HCT116 (cell line): ENCODE results near the gene TMSB10. TPM values are rescaled to one million over a fixed set of nuclear protein-coding genes. Genes with fewer than 3 reads are reported as not detected.

Experiments used
- ATAC-seq: fragments of 200-7000 bp; cut with Tn5 transposase; 2 replicates; pipeline ENCODE4 v1.9.1; 2020; ENCODE audit warnings: mild to moderate bottlenecking, moderate library complexity
- BruUV-seq: library from RNA; stranded (reverse); fragments of 400-500 nt; replicated peaks from 2 replicates; lab custom pipeline; 2021; lab: Mats Ljungman, UMichigan
- CTCF ChIA-PET: fragments of 300-600 bp; sonication (Branson Sonifier 250); formaldehyde crosslinking; loops from one replicate; lab custom pipeline; 2021; ENCODE audit warnings: antibody characterized with exemption; lab: Charles Lee
- POLR2A ChIA-PET: fragments of 300-600, 350-600 bp; sonication (Branson Sonifier 250); formaldehyde crosslinking; loops from one replicate; lab custom pipeline; 2021; ENCODE audit warnings: antibody characterized with exemption; lab: Charles Lee
- RAD21 ChIA-PET, 2 experiments: fragments of 300-600 bp; sonication (Branson Sonifier 250); formaldehyde crosslinking; loops; one replicate each; lab custom pipeline; 2023; ENCODE audit warnings: low total read pairs in 2 of 2; ENCODE audit not compliant: uncharacterized antibody in 2 of 2, unreplicated experiment in 2 of 2, low non-redundant PET in 1 of 2; lab: Charles Lee
- DNase-seq: peaks from one replicate; pipeline ENCODE4 v3.0.0-alpha.2; 2010; ENCODE audit warnings: low read depth, low spot score
- H2AFZ ChIP-seq: fragments of 200-600 bp; shearing (Covaris generic), sonication (generic); 2 replicates; pipeline ENCODE4 v1.6.1; 2017; ENCODE audit warnings: low read depth, mixed run types, mixed read lengths, antibody characterized with exemption, low read length; ENCODE audit not compliant: poor library complexity, severe bottlenecking
- H3K27ac ChIP-seq: 2 replicates; pipeline ENCODE4 v1.5.1; 2012; ENCODE audit warnings: low read depth, low read length
- H3K27me3 ChIP-seq: fragments of 200-600 bp; sonication (generic); 2 replicates; pipeline ENCODE4 v1.6.1; 2016; ENCODE audit warnings: mixed run types, low read length, mixed read lengths; ENCODE audit not compliant: insufficient read depth
- H3K36me3 ChIP-seq, 2 experiments: fragments of 200-500 bp in 1 of 2; fragments of 200-600 bp in 1 of 2; sonication (Bioruptor generic) in 1 of 2; sonication (generic) in 1 of 2; 2 replicates each; pipeline versions ENCODE4 v1.5.1 to v1.6.1; 2014 to 2016; ENCODE audit warnings: low read length in 2 of 2, inconsistent platforms in 1 of 2, mixed read lengths in 1 of 2, mixed run types in 1 of 2; ENCODE audit not compliant: insufficient read depth in 2 of 2, control insufficient read depth in 1 of 2
- H3K4me1 ChIP-seq, 2 experiments: fragments of 200-600 bp in 1 of 2; sonication (generic) in 1 of 2; 2 replicates each; pipeline versions ENCODE4 v1.5.1 to v1.6.1; 2012 to 2017; ENCODE audit warnings: low read length in 2 of 2, inconsistent platforms in 1 of 2, mild to moderate bottlenecking in 1 of 2, mixed read lengths in 1 of 2, mixed run types in 1 of 2, moderate library complexity in 1 of 2; ENCODE audit not compliant: insufficient read depth in 2 of 2, control insufficient read depth in 1 of 2
- H3K4me2 ChIP-seq: fragments of 200-600 bp; sonication (generic); 2 replicates; pipeline ENCODE4 v1.6.1; 2017; ENCODE audit warnings: mixed run types, low read length, mixed read lengths
- H3K4me3 ChIP-seq, 2 experiments: fragments of 200-600 bp in 1 of 2; sonication (generic) in 1 of 2; replicated peaks in 1 of 2; 2 replicates each; pipeline ENCODE4 v1.5.1; 2011 to 2016; ENCODE audit warnings: low read length in 2 of 2, control low read depth in 1 of 2, low read depth in 1 of 2, mild to moderate bottlenecking in 1 of 2, mixed read lengths in 1 of 2, mixed run types in 1 of 2
- H3K79me2 ChIP-seq: fragments of 200-600 bp; sonication (generic); 2 replicates; pipeline ENCODE4 v1.6.1; 2017; ENCODE audit warnings: mild to moderate bottlenecking, mixed run types, low read length, moderate library complexity, mixed read lengths; ENCODE audit not compliant: insufficient read depth
- H3K9ac ChIP-seq: fragments of 200-600 bp; sonication (generic); 2 replicates; pipeline ENCODE4 v1.6.1; 2016; ENCODE audit warnings: low read length, mixed read lengths
- H3K9me2 ChIP-seq: fragments of 200-600 bp; sonication (generic), shearing (Covaris generic); 2 replicates; pipeline ENCODE4 v1.6.1; 2017; ENCODE audit warnings: mixed run types, mild to moderate bottlenecking, moderate library complexity; ENCODE audit not compliant: insufficient read depth
- H3K9me3 ChIP-seq, 2 experiments: fragments of 200-500 bp in 1 of 2; fragments of 200-600 bp in 1 of 2; sonication (Bioruptor generic) in 1 of 2; sonication (generic) in 1 of 2; 2 replicates each; pipeline ENCODE4 v1.6.1; 2014 to 2017; ENCODE audit warnings: low read length in 2 of 2, mixed read lengths in 2 of 2, inconsistent platforms in 1 of 2, low read depth in 1 of 2, mild to moderate bottlenecking in 1 of 2, mixed run types in 1 of 2, moderate library complexity in 1 of 2; ENCODE audit not compliant: control insufficient read depth in 1 of 2, insufficient read depth in 1 of 2
- H4K20me1 ChIP-seq: fragments of 200-600 bp; sonication (generic), shearing (Covaris generic); 2 replicates; pipeline ENCODE4 v1.6.1; 2017; ENCODE audit warnings: mixed run types, mild to moderate bottlenecking, moderate library complexity; ENCODE audit not compliant: insufficient read depth
- CTCF ChIP-seq, 3 experiments: fragments of 200-600 bp in 1 of 3; sonication (generic) in 1 of 3; IDR thresholded peaks in 2 of 3; conservative IDR thresholded peaks in 1 of 3; 2 replicates each; pipeline ENCODE4 v1.5.1; 2012 to 2017; ENCODE audit warnings: low read depth in 2 of 3, low read length in 2 of 3, antibody characterized with exemption in 1 of 3, borderline replicate concordance in 1 of 3, control low read depth in 1 of 3, mild to moderate bottlenecking in 1 of 3, mixed read lengths in 1 of 3, mixed run types in 1 of 3, moderate library complexity in 1 of 3; ENCODE audit not compliant: insufficient read depth in 1 of 3
- EGR1 ChIP-seq: IDR thresholded peaks from 2 replicates; pipeline ENCODE4 v1.6.1; 2012; ENCODE audit warnings: low read depth
- ELF1 ChIP-seq: IDR thresholded peaks from 2 replicates; pipeline ENCODE4 v1.6.1; 2012; ENCODE audit warnings: low read depth, borderline replicate concordance
- EZH2 ChIP-seq: fragments of 200-600 bp; sonication (generic); IDR thresholded peaks from 2 replicates; pipeline ENCODE4 v1.6.1; 2017; ENCODE audit warnings: antibody characterized with exemption, mixed run types
- FOSL1 ChIP-seq: IDR thresholded peaks from 2 replicates; pipeline ENCODE4 v1.6.1; 2012; ENCODE audit warnings: low read depth
- JUND ChIP-seq: IDR thresholded peaks from 2 replicates; pipeline ENCODE4 v1.6.1; 2012
- MAX ChIP-seq: IDR thresholded peaks from 2 replicates; pipeline ENCODE4 v1.6.1; 2012
- POLR2AphosphoS5 ChIP-seq: IDR thresholded peaks from 2 replicates; pipeline ENCODE4 v1.6.1; 2011; ENCODE audit warnings: mild to moderate bottlenecking, low read depth, low read length, moderate library complexity
- RAD21 ChIP-seq: IDR thresholded peaks from 2 replicates; pipeline ENCODE4 v1.6.1; 2012; ENCODE audit warnings: low read depth, mild to moderate bottlenecking
- REST ChIP-seq: IDR thresholded peaks from 2 replicates; pipeline ENCODE4 v1.6.1; 2012; ENCODE audit warnings: low read depth
- SIN3A ChIP-seq: IDR thresholded peaks from 2 replicates; pipeline ENCODE4 v1.6.1; 2012; ENCODE audit warnings: low read depth
- SP1 ChIP-seq: IDR thresholded peaks from 2 replicates; pipeline ENCODE4 v1.6.1; 2012; ENCODE audit warnings: low read depth
- TCF7L2 ChIP-seq: IDR thresholded peaks from 2 replicates; pipeline ENCODE4 v1.7.0; 2011; ENCODE audit warnings: borderline replicate concordance, inconsistent platforms; ENCODE audit not compliant: insufficient read depth, insufficient read length; ENCODE audit errors: extremely low read depth
- YY1 ChIP-seq: IDR thresholded peaks from 2 replicates; pipeline ENCODE4 v1.6.1; 2011; ENCODE audit warnings: low read length, low read depth, moderate library complexity, mild to moderate bottlenecking; ENCODE audit not compliant: insufficient replicate concordance; ENCODE audit errors: extremely low read depth
- ZBTB33 ChIP-seq: IDR thresholded peaks from 2 replicates; pipeline ENCODE4 v1.6.1; 2011; ENCODE audit warnings: mild to moderate bottlenecking, low read length, moderate library complexity; ENCODE audit not compliant: insufficient replicate concordance; ENCODE audit errors: extremely low read depth
- ZNF274 ChIP-seq: fragments of 200-500 bp; sonication (Bioruptor generic); IDR thresholded peaks from 2 replicates; pipeline ENCODE4 v1.6.1; 2014; ENCODE audit warnings: mild to moderate bottlenecking, low read depth, low read length, inconsistent platforms
- intact Hi-C: fragments of 100-400 bp; cut with micrococcal nuclease; formaldehyde crosslinking; loops from 2 replicates; pipeline ENCODE4 v1.10.0; 2022
- total RNA-seq: library from RNA; stranded (reverse); gene quantifications from one replicate; pipeline ENCODE4 v1.2.1, GENCODE V29; 2021; ENCODE audit not compliant: unreplicated experiment
- TF ChIP-seq, protein P1 (sequence below): IDR thresholded peaks from 2 replicates; pipeline ENCODE4 v1.6.1; 2012

Gene TMSB10
- total RNA-seq, 1 experiment from 2014 or later, result 2,677 TPM

- no peak overlapping the region for H3K4me3 ChIP-seq
- H2AFZ ChIP-seq, result no peak overlapping the region
- BruUV-seq, result no TSS peak
- no peak for TF ChIP-seq ZBTB33
- TF ChIP-seq EGR1, result no peak
- TF ChIP-seq MAX, result no peak
- no peak for TF ChIP-seq ZNF274
- no peak for TF ChIP-seq RAD21
- no peak for TF ChIP-seq FOSL1
- TF ChIP-seq REST, result no peak
- no peak for TF ChIP-seq SIN3A
- no peak for TF ChIP-seq JUND
- TF ChIP-seq, protein P1, sequence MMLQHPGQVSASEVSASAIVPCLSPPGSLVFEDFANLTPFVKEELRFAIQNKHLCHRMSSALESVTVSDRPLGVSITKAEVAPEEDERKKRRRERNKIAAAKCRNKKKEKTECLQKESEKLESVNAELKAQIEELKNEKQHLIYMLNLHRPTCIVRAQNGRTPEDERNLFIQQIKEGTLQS, result no peak
- TF ChIP-seq POLR2AphosphoS5, result no peak
- no peak for TF ChIP-seq CTCF (IDR thresholded peaks at IDR 0.05 in 2 of 3, conservative IDR thresholded peaks at IDR 0.05 in 1 of 3; ENCODE audit: borderline replicate concordance in 1 of 3, insufficient read depth in 1 of 3, low read depth in 2 of 3, low read length in 2 of 3)
- TF ChIP-seq ELF1, result no peak
- TF ChIP-seq SP1, result no peak
- TF ChIP-seq EZH2, result no peak
- no peak for TF ChIP-seq YY1
- TF ChIP-seq TCF7L2, result no peak
- no peak overlapping the region for H3K27ac ChIP-seq
- no peaks in the 10 kb centered on the region for H3K79me2 ChIP-seq
- no peaks in the 10 kb centered on the region for H3K9me2 ChIP-seq
- DNase-seq (no peak), ATAC-seq (no peak)
- RAD21 ChIA-PET, result no interaction called here
- H3K9me3 ChIP-seq, result 0 out of 4 replicates have a peak, but pooled peaks cover 0 to 3% of the 10 kb centered on the region in 2 experiments
- CTCF ChIA-PET, result interaction anchor here (1.4 to 2.0 kb wide), 3 partner anchors 116 to 360 kb away, joined by 5 to 8 read pairs (median 5); no protein-coding TSS in a partner anchor
- H3K4me1 ChIP-seq, result no peaks in the 10 kb centered on the region
- no peak overlapping the region for H3K9ac ChIP-seq
- H3K27me3 ChIP-seq, result no peaks in the 10 kb centered on the region
- intact Hi-C loops, result no loop called here
- no peaks in the 10 kb centered on the region for H3K36me3 ChIP-seq
- POLR2A ChIA-PET, result no interaction called here
- no peaks in the 10 kb centered on the region for H4K20me1 ChIP-seq
- no peak overlapping the region for H3K4me2 ChIP-seq
These were observed 47.9 kb upstream of the TMSB10 start for GRCh38 chr2:84857566-84857965.
